Left lung (tissue), 10 donors: ENCODE measurements around the gene TGFBR3L. TPM values are rescaled to one million over a fixed set of nuclear protein-coding genes. Genes with fewer than 3 reads are reported as not detected.

Experiments used
- ATAC-seq: fragments of 200-7000 bp; cut with Tn5 transposase; one replicate; pipeline ENCODE4 v1.9.1; 2020; ENCODE audit warnings: moderate library complexity
- DNase-seq, 4 donors: peaks; one replicate each; pipeline ENCODE4 v3.0.0-alpha.2; 2013 to 2020
- H3K27ac ChIP-seq, 2 donors: fragments of 200-600 bp; sonication (generic) in 1 of 2; one replicate each; pipeline versions ENCODE4 v1.5.0 to v1.8.0; 2020 to 2021
- H3K27me3 ChIP-seq, 2 donors: fragments of 200-600 bp; sonication (generic) in 1 of 2; one replicate each; pipeline versions ENCODE4 v1.5.0 to v1.8.0; 2020 to 2021
- H3K36me3 ChIP-seq, 2 donors: fragments of 200-600 bp; sonication (generic) in 1 of 2; one replicate each; pipeline versions ENCODE4 v1.5.0 to v1.8.0; 2020 to 2021
- H3K4me1 ChIP-seq, 2 donors: fragments of 200-600 bp; one replicate each; pipeline ENCODE4 v1.8.0; 2021
- H3K4me3 ChIP-seq, 2 donors: fragments of 200-600 bp; sonication (generic) in 1 of 2; one replicate each; pipeline versions ENCODE4 v1.5.0 to v1.8.0; 2020 to 2021; ENCODE audit warnings: mild to moderate bottlenecking in 1 of 2
- H3K9me3 ChIP-seq, 2 donors: fragments of 200-600 bp; sonication (generic) in 1 of 2; one replicate each; pipeline versions ENCODE4 v1.5.0 to v1.8.0; 2020 to 2021
- CTCF ChIP-seq, 2 donors: fragments of 200-600 bp; sonication (generic) in 1 of 2; IDR thresholded peaks; one replicate each; pipeline versions ENCODE4 v1.5.0 to v1.8.0; 2021; ENCODE audit warnings: antibody characterized with exemption in 2 of 2
- intact Hi-C, 2 donors: fragments of 100-400 bp; cut with DNase I; formaldehyde crosslinking; loops; one replicate each; pipeline versions ENCODE4 v1.11.2 to v1.14.2; 2022
- polyA plus RNA-seq, 6 donors: library from polyadenylated mRNA; unstranded; fragments of 120-200 nt; gene quantifications; one replicate each; pipeline ENCODE4 v1.2.1, GENCODE V29; 2013; ENCODE audit not compliant: insufficient read length in 6 of 6
- total RNA-seq, 2 donors: library from RNA; stranded (reverse); fragmentation: NEBNext Ultra II Directional; extraction: Animal tissue kit (Norgen Biotek cat#: 25700); gene quantifications; one replicate each; pipeline ENCODE4 v1.2.1, GENCODE V29; 2021
- donor health status: DM: no; HTN: yes; CAD: no.
- donor health status: DM: no; HTN: no; CAD: no.

The TGFBR3L gene
- total and polyA plus RNA-seq, 8 donors = 0.11 to 0.55 (median 0.24) TPM; not detected in 2

GRCh38 chr19:7908078-7908699 lies 6.4 kb upstream of the TGFBR3L start:
- DNase-seq = no peak
- Histone ChIP-seq H3K27ac (no peak overlapping the region), H3K4me3 (no peak overlapping the region), H3K9me3 (no peaks in the 10 kb centered on the region), H3K4me1 (peaks cover 11 to 40% of the 10 kb centered on the region in 2 donors), H3K36me3 (peaks cover 0 to 63% of the 10 kb centered on the region in 2 donors), H3K27me3 (no peaks in the 10 kb centered on the region)
- intact Hi-C loops = no loop called here
- no peak for TF ChIP-seq CTCF (IDR thresholded peaks at IDR 0.05)
- ATAC-seq = no peak

- Histone ChIP-seq H3K27ac (no peak overlapping the region), H3K36me3 (peaks cover 0 to 70% of the 10 kb centered on the region in 2 donors), H3K4me1 (peaks cover 11 to 38% of the 10 kb centered on the region in 2 donors), H3K4me3 (no peak overlapping the region), H3K27me3 (peaks cover 0 to 4% of the 10 kb centered on the region in 2 donors), H3K9me3 (no peaks in the 10 kb centered on the region)
- ATAC-seq (no peak), DNase-seq (no peak)
- intact Hi-C loops = no loop called here
- no peak for TF ChIP-seq CTCF (IDR thresholded peaks at IDR 0.05)
These were observed 5.7 kb upstream of the TGFBR3L start for GRCh38 chr19:7908742-7909461.

GRCh38 chr19:7909471-7910067 lies 5.1 kb upstream of the TGFBR3L start:
- Histone ChIP-seq H3K36me3 (peaks cover 0 to 71% of the 10 kb centered on the region in 2 donors), H3K4me3 (no peak overlapping the region), H3K9me3 (no peaks in the 10 kb centered on the region), H3K27ac (no peak overlapping the region), H3K27me3 (peaks cover 0 to 10% of the 10 kb centered on the region in 2 donors), H3K4me1 (peaks cover 9 to 33% of the 10 kb centered on the region in 2 donors)
- intact Hi-C loops = no loop called here
- no peak for DNase-seq
- ATAC-seq = no peak
- no peak for TF ChIP-seq CTCF (IDR thresholded peaks at IDR 0.05)

- Histone ChIP-seq H3K27me3 (peaks cover 5 to 20% of the 10 kb centered on the region in 2 donors), H3K36me3 (peaks cover 0 to 68% of the 10 kb centered on the region in 2 donors), H3K4me1 (peaks cover 0 to 24% of the 10 kb centered on the region in 2 donors), H3K27ac (no peak overlapping the region), H3K4me3 (no peak overlapping the region), H3K9me3 (no peaks in the 10 kb centered on the region)
- DNase-seq (peak in 1 of 4 donors; percentile 74), ATAC-seq (no peak)
- intact Hi-C loops = no loop called here
- TF ChIP-seq CTCF (IDR thresholded peaks at IDR 0.05) = no peak
These were observed 4.1 kb upstream of the TGFBR3L start for GRCh38 chr19:7910321-7911161.
